CD14-positive monocyte (primary cell): Measurements from ENCODE around the gene PPP3CA. TPM values are rescaled to one million over a fixed set of nuclear protein-coding genes. Genes with fewer than 3 reads are reported as not detected.

ENCODE experiments used
- DNase-seq, 3 donors: peaks; one replicate each; pipeline ENCODE4 v3.0.0-alpha.2; 2011 to 2022
- H2AFZ ChIP-seq: 2 replicates; pipeline ENCODE4 v1.6.0; 2012; ENCODE audit warnings: mild to moderate bottlenecking, low read depth, low read length, inconsistent platforms; ENCODE audit not compliant: insufficient read depth, poor library complexity, severe bottlenecking
- H3K27ac ChIP-seq, 2 donors: 1 replicate in 1 of 2; 2 replicates in 1 of 2; pipeline ENCODE4 v1.5.1; 2012 to 2013; ENCODE audit warnings: low read length in 2 of 2, control low read depth in 1 of 2, inconsistent platforms in 1 of 2, low read depth in 1 of 2, mild to moderate bottlenecking in 1 of 2
- H3K27me3 ChIP-seq, 2 donors: one replicate each; pipeline versions ENCODE4 v1.6.0 to v1.6.1; 2011 to 2013; ENCODE audit warnings: low read length in 2 of 2; ENCODE audit not compliant: control insufficient read depth in 2 of 2, insufficient read depth in 2 of 2
- H3K36me3 ChIP-seq, 2 donors: replicated peaks in 1 of 2; 1 replicate in 1 of 2; 2 replicates in 1 of 2; pipeline versions ENCODE4 v1.5.1 to v1.6.1; 2012 to 2013; ENCODE audit warnings: low read length in 2 of 2, control low read depth in 1 of 2, inconsistent platforms in 1 of 2, mild to moderate bottlenecking in 1 of 2; ENCODE audit not compliant: insufficient read depth in 2 of 2, control insufficient read depth in 1 of 2
- H3K4me1 ChIP-seq, 2 donors: 1 replicate in 1 of 2; 2 replicates in 1 of 2; pipeline versions ENCODE4 v1.5.1 to v1.6.1; 2012 to 2013; ENCODE audit warnings: low read length in 2 of 2, control low read depth in 1 of 2, inconsistent platforms in 1 of 2, mild to moderate bottlenecking in 1 of 2, moderate library complexity in 1 of 2; ENCODE audit not compliant: insufficient read depth in 2 of 2, control insufficient read depth in 1 of 2
- H3K4me2 ChIP-seq: replicated peaks from 2 replicates; pipeline ENCODE3; 2012; ENCODE audit warnings: low read length, moderate library complexity, mild to moderate bottlenecking; ENCODE audit not compliant: poor library complexity, severe bottlenecking; ENCODE audit errors: extremely low read depth
- H3K4me3 ChIP-seq, 3 experiments: fragments of 200-600 bp in 1 of 3; sonication (generic) in 1 of 3; replicated peaks in 1 of 3; 1 replicate in 2 of 3; 2 replicates in 1 of 3; pipeline ENCODE4 v1.5.1; 2011 to 2013; ENCODE audit warnings: low read length in 3 of 3, mild to moderate bottlenecking in 3 of 3, control low read depth in 2 of 3, low read depth in 2 of 3, inconsistent platforms in 1 of 3, moderate library complexity in 1 of 3
- H3K79me2 ChIP-seq: 2 replicates; pipeline ENCODE4 v1.6.0; 2012; ENCODE audit warnings: mild to moderate bottlenecking, control low read depth, inconsistent platforms, low read length, moderate library complexity; ENCODE audit not compliant: insufficient read depth
- H3K9ac ChIP-seq: 2 replicates; pipeline ENCODE4 v1.6.0; 2017; ENCODE audit warnings: low read length, mild to moderate bottlenecking; ENCODE audit not compliant: insufficient read depth, poor library complexity, severe bottlenecking
- H3K9me3 ChIP-seq, 2 donors: replicated peaks in 1 of 2; 1 replicate in 1 of 2; 2 replicates in 1 of 2; pipeline versions ENCODE4 v1.5.1 to v1.6.1; 2012 to 2013; ENCODE audit warnings: low read length in 2 of 2, control low read depth in 1 of 2; ENCODE audit not compliant: control insufficient read depth in 1 of 2, insufficient read depth in 1 of 2
- H4K20me1 ChIP-seq: 2 replicates; pipeline ENCODE4 v1.6.0; 2012; ENCODE audit warnings: mild to moderate bottlenecking, low read length, control low read depth, moderate library complexity; ENCODE audit not compliant: insufficient read depth
- H3K27ac Mint-ChIP-seq, 7 donors: one replicate each; pipeline ENCODE4 v1.8.0; 2020; ENCODE audit warnings: mild to moderate bottlenecking in 7 of 7, mixed read lengths in 7 of 7, moderate library complexity in 6 of 7, inconsistent platforms in 2 of 7
- H3K27me3 Mint-ChIP-seq, 3 donors: one replicate each; pipeline ENCODE4 v1.8.0; 2021 to 2022; ENCODE audit warnings: low read depth in 3 of 3, mild to moderate bottlenecking in 3 of 3, mixed read lengths in 3 of 3, moderate library complexity in 3 of 3, inconsistent platforms in 1 of 3
- H3K36me3 Mint-ChIP-seq, 2 donors: one replicate each; pipeline ENCODE4 v1.8.0; 2020; ENCODE audit warnings: mixed read lengths in 2 of 2, inconsistent platforms in 1 of 2, mild to moderate bottlenecking in 1 of 2
- H3K4me1 Mint-ChIP-seq: one replicate; pipeline ENCODE4 v1.8.0; 2020; ENCODE audit warnings: mild to moderate bottlenecking, mixed read lengths
- H3K4me3 Mint-ChIP-seq, 2 donors: one replicate each; pipeline ENCODE4 v1.8.0; 2020; ENCODE audit warnings: mild to moderate bottlenecking in 2 of 2, mixed read lengths in 2 of 2, moderate library complexity in 1 of 2
- H3K9me3 Mint-ChIP-seq, 7 donors: one replicate each; pipeline ENCODE4 v1.8.0; 2020 to 2022; ENCODE audit warnings: mixed read lengths in 7 of 7, mild to moderate bottlenecking in 6 of 7, moderate library complexity in 6 of 7, inconsistent platforms in 2 of 7
- CTCF ChIP-seq: fragments of 200-600 bp; IDR thresholded peaks from one replicate; pipeline ENCODE4 v1.8.0; 2022; ENCODE audit warnings: antibody characterized with exemption, mild to moderate bottlenecking
- WGBS: methylation state at CpG from one replicate; pipeline ENCODE4 v1.1.5; 2013; ENCODE audit warnings: missing lambda C conversion rate; ENCODE audit not compliant: insufficient coverage; 5-methylcytosine and 5-hydroxymethylcytosine counted together
- intact Hi-C, 2 donors: fragments of 100-400 bp; cut with micrococcal nuclease; formaldehyde crosslinking; loops; one replicate each; pipeline versions ENCODE4 v1.15.0 to v1.15.1; 2023
- polyA plus RNA-seq, 3 donors: library from polyadenylated mRNA; depleted of rRNA in 1 of 3; unstranded in 2 of 3; stranded (reverse) in 1 of 3; fragments of 300-500 nt in 2 of 3; fragments of >200 nt in 1 of 3; fragmentation: Illumina TruSeq in 2 of 3; gene quantifications; 1 replicate in 2 of 3; 2 replicates in 1 of 3; pipeline ENCODE4 v1.2.3, GENCODE V29; 2012 to 2021

The PPP3CA gene
- polyA plus RNA-seq, 3 donors: 5.1 to 9.7 (median 8.9) TPM

GRCh38 chr4:101083131-101083530 is 264.2 kb downstream of the PPP3CA start:
- no peaks in the 10 kb centered on the region for H3K27me3 ChIP-seq
- no CpG with 5 or more reads among the region's 3 CpGs for WGBS
- H2AFZ ChIP-seq: no peak overlapping the region
- no peaks in the 10 kb centered on the region for H3K27me3 Mint-ChIP-seq
- TF ChIP-seq CTCF: no peak
- intact Hi-C loops: no loop called here
- H3K4me1 Mint-ChIP-seq: peaks cover 33% of the 10 kb centered on the region
- H3K36me3 ChIP-seq: peaks cover 17 to 27% of the 10 kb centered on the region in 2 donors
- no peaks in the 10 kb centered on the region for H3K9me3 ChIP-seq
- DNase-seq: no peak
- H3K36me3 Mint-ChIP-seq: peaks cover 18 to 31% of the 10 kb centered on the region in 2 donors
- no peak overlapping the region for H3K4me3 Mint-ChIP-seq
- H3K4me3 ChIP-seq: no peak overlapping the region
- peak overlapping the region in 1 of 2 donors; percentile 26 for H3K27ac ChIP-seq
- H3K27ac Mint-ChIP-seq: peak overlapping the region in 2 of 7 donors; percentile 28 to 52
- no peaks in the 10 kb centered on the region for H3K9me3 Mint-ChIP-seq
- H3K9ac ChIP-seq: no peak overlapping the region
- H4K20me1 ChIP-seq: no peaks in the 10 kb centered on the region
- no peaks in the 10 kb centered on the region for H3K79me2 ChIP-seq
- H3K4me1 ChIP-seq: peaks cover 17 to 29% of the 10 kb centered on the region in 2 donors
- no peak overlapping the region for H3K4me2 ChIP-seq

- Mint-ChIP-seq H3K4me3 (no peak overlapping the region), H3K27ac (no peak overlapping the region), H3K27me3 (no peaks in the 10 kb centered on the region), H3K36me3 (peaks cover 16 to 21% of the 10 kb centered on the region in 2 donors), H3K4me1 (peaks cover 46% of the 10 kb centered on the region), H3K9me3 (no peaks in the 10 kb centered on the region)
- no peak overlapping the region for H3K4me3 ChIP-seq
- H3K36me3 ChIP-seq: peaks cover 16 to 27% of the 10 kb centered on the region in 2 donors
- no peak overlapping the region for H2AFZ ChIP-seq
- no peak for DNase-seq
- no peaks in the 10 kb centered on the region for H4K20me1 ChIP-seq
- no peak overlapping the region for H3K27ac ChIP-seq
- no peak overlapping the region for H3K9ac ChIP-seq
- H3K27me3 ChIP-seq: no peaks in the 10 kb centered on the region
- H3K79me2 ChIP-seq: no peaks in the 10 kb centered on the region
- no peak overlapping the region for H3K4me2 ChIP-seq
- no CpG with 5 or more reads among the region's 3 CpGs for WGBS
- intact Hi-C loops: no loop called here
- no peaks in the 10 kb centered on the region for H3K9me3 ChIP-seq
- no peak for TF ChIP-seq CTCF
- peaks cover 21 to 39% of the 10 kb centered on the region in 2 donors for H3K4me1 ChIP-seq
Measured at GRCh38 chr4:101081695-101082369, 265.5 kb downstream of the PPP3CA start.
